Osteocyte (in vitro differentiated cells): ENCODE results near the gene ZBTB22. TPM values are rescaled to one million over a fixed set of nuclear protein-coding genes. Genes with fewer than 3 reads are reported as not detected.
A peak's percentile ranks its signal among the peaks of the same experiment; 100 is the strongest.

Experiments
- DNase-seq: peaks from one replicate; pipeline ENCODE4 v3.0.0; 2021; ENCODE audit warnings: mixed read lengths; ENCODE audit not compliant: unreplicated experiment; ENCODE audit errors: extremely low spot score
- H3K27ac Mint-ChIP-seq: one replicate; pipeline ENCODE4 v1.8.0; 2021; ENCODE audit warnings: mild to moderate bottlenecking, mixed read lengths; ENCODE audit not compliant: unreplicated experiment
- H3K27me3 Mint-ChIP-seq: one replicate; pipeline ENCODE4 v1.8.0; 2021; ENCODE audit warnings: mixed read lengths; ENCODE audit not compliant: unreplicated experiment
- H3K36me3 Mint-ChIP-seq: one replicate; pipeline ENCODE4 v1.8.0; 2021; ENCODE audit warnings: mixed read lengths; ENCODE audit not compliant: unreplicated experiment
- H3K4me1 Mint-ChIP-seq: one replicate; pipeline ENCODE4 v1.8.0; 2021; ENCODE audit warnings: mixed read lengths; ENCODE audit not compliant: unreplicated experiment
- H3K4me3 Mint-ChIP-seq: one replicate; pipeline ENCODE4 v1.8.0; 2021; ENCODE audit warnings: mild to moderate bottlenecking, moderate library complexity, mixed read lengths; ENCODE audit not compliant: unreplicated experiment
- H3K9me3 Mint-ChIP-seq: one replicate; pipeline ENCODE4 v1.8.0; 2021; ENCODE audit warnings: mixed read lengths; ENCODE audit not compliant: unreplicated experiment
- total RNA-seq: library from RNA; stranded (reverse); gene quantifications from 2 replicates; pipeline ENCODE4 v1.2.1, GENCODE V29; 2021
- TF ChIP-seq, protein P1 (sequence below): fragments of 200-600 bp; sonication (generic); IDR thresholded peaks from 2 replicates; pipeline ENCODE4 v1.5.0; 2021; ENCODE audit warnings: antibody characterized with exemption, mild to moderate bottlenecking, moderate library complexity

Gene ZBTB22
- total RNA-seq, 1 donor from 2014 or later = 29.3 TPM

DNA sequence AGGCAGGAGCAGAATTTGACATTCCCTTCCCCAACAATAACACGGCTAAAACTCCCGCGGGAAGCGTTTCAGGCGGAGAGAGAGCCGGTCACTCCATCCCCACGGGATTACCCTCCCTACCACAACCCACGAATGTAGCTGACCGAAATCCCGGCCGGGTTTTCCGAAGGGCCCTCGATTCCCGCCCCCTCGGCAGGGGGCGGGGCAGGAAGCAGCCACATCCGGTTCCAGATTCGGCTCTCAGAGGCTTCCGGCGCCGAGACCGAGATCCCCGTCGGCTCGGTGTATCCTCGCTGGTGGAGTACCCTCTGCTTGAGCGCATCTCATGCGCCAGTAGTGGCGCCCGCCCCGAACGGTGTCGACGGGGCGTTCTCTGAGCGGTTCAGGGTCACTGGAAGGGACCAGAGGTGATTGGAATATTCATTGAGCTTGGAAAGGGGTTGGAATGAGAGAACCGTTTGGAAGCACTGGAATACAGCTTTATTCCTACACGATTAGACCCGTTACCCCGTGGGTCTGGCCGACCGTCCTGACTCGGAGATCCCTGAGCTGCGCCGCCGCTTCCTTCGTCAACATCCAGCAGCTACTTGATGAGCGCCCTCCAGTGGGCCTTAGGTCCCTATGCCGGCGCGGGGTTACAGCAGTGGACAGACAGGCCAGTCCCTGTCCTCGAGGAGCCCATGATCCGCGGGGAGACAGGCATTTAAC, 18.2 kb downstream of the ZBTB22 start:
- Mint-ChIP-seq H3K27ac (peak overlapping the region; percentile 100), H3K4me1 (peaks cover 30% of the 10 kb centered on the region), H3K9me3 (no peaks in the 10 kb centered on the region), H3K27me3 (no peaks in the 10 kb centered on the region), H3K4me3 (peak overlapping the region; percentile 98), H3K36me3 (peaks cover 19% of the 10 kb centered on the region)
- TF ChIP-seq, protein P1, sequence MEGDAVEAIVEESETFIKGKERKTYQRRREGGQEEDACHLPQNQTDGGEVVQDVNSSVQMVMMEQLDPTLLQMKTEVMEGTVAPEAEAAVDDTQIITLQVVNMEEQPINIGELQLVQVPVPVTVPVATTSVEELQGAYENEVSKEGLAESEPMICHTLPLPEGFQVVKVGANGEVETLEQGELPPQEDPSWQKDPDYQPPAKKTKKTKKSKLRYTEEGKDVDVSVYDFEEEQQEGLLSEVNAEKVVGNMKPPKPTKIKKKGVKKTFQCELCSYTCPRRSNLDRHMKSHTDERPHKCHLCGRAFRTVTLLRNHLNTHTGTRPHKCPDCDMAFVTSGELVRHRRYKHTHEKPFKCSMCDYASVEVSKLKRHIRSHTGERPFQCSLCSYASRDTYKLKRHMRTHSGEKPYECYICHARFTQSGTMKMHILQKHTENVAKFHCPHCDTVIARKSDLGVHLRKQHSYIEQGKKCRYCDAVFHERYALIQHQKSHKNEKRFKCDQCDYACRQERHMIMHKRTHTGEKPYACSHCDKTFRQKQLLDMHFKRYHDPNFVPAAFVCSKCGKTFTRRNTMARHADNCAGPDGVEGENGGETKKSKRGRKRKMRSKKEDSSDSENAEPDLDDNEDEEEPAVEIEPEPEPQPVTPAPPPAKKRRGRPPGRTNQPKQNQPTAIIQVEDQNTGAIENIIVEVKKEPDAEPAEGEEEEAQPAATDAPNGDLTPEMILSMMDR = peak; percentile 88
- DNase-seq = peak; percentile 96

DNA sequence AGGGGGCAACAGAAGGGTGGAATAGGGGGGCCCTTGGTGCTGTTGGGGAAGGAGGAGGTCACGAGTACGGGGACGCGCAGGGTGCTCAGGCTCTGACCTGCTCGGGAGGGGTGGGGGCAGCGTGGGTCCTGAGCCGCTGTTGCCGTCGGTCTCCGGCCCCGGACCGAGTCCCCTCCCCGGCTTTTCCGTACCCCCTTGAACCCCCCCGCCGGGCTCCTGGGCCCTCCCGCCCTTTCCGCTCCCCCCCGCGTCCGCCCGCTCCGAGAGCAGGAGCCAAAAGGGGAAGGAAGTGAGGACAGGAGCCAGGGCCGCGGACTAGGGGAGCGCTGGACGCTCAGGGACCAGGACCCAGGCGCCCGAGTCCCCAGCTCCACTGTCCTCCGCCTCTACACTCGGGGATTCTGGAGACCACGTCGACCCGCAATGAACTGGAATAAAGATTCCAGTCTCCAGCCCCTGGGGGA, 18.7 kb downstream of the ZBTB22 start, which contains the start of gene RGL2:
RGL2 (minus strand) TSS at position 170 of the 464 bp plus-strand sequence. CDS start 332 bp downstream, outside the sequence.
- Mint-ChIP-seq H3K27ac (peak within 1 kb of the TSS; percentile 100), H3K4me1 (peaks cover 30% of the 10 kb centered on the region), H3K27me3 (no peaks in the 10 kb centered on the region), H3K9me3 (no peaks in the 10 kb centered on the region), H3K36me3 (peaks cover 20% of the 10 kb centered on the region), H3K4me3 (peak within 1 kb of the TSS; percentile 98)
- DNase-seq = no peak
- TF ChIP-seq, protein P1 = no peak

DNA sequence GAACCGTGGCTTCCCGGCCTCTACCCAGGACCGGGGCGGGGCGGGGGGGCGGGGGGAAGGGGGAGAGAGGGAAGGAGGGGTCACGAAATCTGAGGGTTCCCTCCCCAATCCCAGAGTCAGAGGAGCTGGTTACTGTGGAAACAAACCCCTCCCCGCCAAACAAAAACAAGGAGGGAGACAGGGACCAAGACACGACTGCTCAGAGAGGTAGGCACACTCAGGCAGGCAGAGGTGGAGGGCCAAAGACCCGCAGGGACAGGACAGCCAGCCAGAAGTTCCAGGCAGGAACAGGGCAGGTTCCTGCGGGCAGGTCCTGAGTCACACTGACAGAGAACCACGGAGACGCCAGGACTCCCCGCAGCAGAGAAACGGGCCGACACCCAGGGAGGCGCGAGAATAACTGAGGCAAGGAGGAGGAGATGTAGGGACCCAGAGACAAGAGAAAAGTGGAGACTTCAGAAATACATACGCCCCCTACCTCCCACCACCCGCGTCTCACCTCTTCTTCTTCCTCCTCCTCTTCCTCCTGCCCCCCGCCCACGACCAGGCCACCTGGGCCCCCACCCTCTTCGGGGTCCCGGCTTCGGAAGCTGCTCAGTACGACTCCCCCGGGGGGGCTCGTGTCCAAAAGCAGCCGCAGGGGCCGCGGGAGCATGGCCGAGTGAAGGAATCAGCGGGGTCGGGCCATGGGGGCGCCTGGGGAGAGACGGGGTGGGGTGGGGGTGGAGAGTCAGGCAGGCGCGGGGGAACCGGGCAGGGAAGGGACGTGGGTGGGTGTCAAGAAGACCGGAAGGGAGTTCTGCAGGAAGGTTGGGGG, 19.4 kb downstream of the ZBTB22 start:
- Mint-ChIP-seq H3K27ac (peak overlapping the region; percentile 100), H3K4me3 (peak overlapping the region; percentile 98), H3K9me3 (no peaks in the 10 kb centered on the region), H3K4me1 (peaks cover 30% of the 10 kb centered on the region), H3K27me3 (no peaks in the 10 kb centered on the region), H3K36me3 (peaks cover 17% of the 10 kb centered on the region)
- DNase-seq = no peak
- TF ChIP-seq, protein P1 = peak; percentile 15

DNA sequence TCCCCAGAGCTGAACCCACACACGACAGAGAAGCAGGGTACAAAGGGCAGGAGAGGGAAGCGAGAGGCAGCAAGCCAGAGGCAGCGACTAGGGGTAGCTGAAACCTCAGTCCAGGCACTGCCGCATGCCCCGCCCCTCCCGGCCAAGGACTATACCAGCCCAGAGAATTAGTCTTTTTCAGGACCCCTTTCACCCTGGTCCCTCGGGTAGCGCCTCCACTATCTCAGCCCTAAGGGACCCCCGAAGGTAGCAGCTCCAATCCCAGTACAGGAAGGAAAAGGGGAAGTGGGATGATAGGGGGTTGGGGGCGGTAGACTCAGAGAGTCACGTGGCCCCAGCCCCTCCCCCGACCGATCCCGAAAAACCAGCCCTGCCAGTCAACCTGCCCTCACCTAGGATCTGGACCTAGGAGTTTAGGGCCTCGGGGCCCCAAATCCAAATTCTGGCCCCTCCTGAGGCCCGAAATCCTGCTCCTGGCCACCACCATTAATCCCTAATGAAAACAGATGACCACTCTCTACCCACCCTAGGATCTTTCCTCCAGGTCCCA, 20.1 kb downstream of the ZBTB22 start:
- Mint-ChIP-seq H3K27ac (peak overlapping the region; percentile 100), H3K36me3 (peaks cover 15% of the 10 kb centered on the region), H3K27me3 (no peaks in the 10 kb centered on the region), H3K9me3 (no peaks in the 10 kb centered on the region), H3K4me1 (peaks cover 30% of the 10 kb centered on the region), H3K4me3 (peak overlapping the region; percentile 98)
- no peak for DNase-seq
- TF ChIP-seq, protein P1 = no peak
